ENCODE measurements around the gene VENTX. TPM values are rescaled to one million over a fixed set of nuclear protein-coding genes. Genes with fewer than 3 reads are reported as not detected.

Gene VENTX
- total RNA-seq, 1 experiment from 2014 or later: not detected

DNA sequence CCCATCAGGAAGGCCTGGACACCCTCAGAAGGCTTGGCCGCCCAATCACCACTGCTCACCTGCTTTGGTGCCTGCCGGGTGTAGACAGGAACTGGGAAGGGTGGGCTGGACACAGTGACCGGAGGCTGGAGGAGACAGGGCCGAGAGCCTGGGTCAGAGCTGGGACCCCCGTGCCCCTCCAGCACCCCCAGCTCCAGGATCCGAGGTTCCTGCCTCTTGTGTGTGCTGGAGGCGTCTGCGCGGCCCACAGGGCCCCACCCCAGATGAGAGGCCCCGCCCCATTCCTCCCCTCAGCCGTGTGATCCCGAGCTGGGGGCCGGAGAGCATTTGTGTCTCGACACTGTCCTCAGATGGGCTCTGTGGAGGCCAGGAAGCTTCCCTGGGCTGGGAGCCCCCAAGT, 29.6 kb downstream of the VENTX start:
- no TSS peak for BruUV-seq (replicated peaks)
- no peak for DNase-seq
- intact Hi-C loops (cut with micrococcal nuclease; ENCODE audit: unreplicated experiment): no loop called here
- peaks cover 11% of the 10 kb centered on the region for H3K36me3 Mint-ChIP-seq (ENCODE audit: insufficient read depth, unreplicated experiment)
- no peak overlapping the region for H3K4me3 Mint-ChIP-seq (ENCODE audit: low read depth, unreplicated experiment)
- no peak overlapping the region for H3K27ac Mint-ChIP-seq (ENCODE audit: unreplicated experiment)
- TF ChIP-seq, protein P1, sequence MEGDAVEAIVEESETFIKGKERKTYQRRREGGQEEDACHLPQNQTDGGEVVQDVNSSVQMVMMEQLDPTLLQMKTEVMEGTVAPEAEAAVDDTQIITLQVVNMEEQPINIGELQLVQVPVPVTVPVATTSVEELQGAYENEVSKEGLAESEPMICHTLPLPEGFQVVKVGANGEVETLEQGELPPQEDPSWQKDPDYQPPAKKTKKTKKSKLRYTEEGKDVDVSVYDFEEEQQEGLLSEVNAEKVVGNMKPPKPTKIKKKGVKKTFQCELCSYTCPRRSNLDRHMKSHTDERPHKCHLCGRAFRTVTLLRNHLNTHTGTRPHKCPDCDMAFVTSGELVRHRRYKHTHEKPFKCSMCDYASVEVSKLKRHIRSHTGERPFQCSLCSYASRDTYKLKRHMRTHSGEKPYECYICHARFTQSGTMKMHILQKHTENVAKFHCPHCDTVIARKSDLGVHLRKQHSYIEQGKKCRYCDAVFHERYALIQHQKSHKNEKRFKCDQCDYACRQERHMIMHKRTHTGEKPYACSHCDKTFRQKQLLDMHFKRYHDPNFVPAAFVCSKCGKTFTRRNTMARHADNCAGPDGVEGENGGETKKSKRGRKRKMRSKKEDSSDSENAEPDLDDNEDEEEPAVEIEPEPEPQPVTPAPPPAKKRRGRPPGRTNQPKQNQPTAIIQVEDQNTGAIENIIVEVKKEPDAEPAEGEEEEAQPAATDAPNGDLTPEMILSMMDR (IDR thresholded peaks at IDR 0.05; ENCODE audit: unreplicated experiment): no peak
- H3K4me1 Mint-ChIP-seq (ENCODE audit: low read depth, unreplicated experiment): no peaks in the 10 kb centered on the region
- CTCF ChIA-PET: no interaction called here
- no peaks in the 10 kb centered on the region for H3K27me3 Mint-ChIP-seq (ENCODE audit: unreplicated experiment)
- no peaks in the 10 kb centered on the region for H3K9me3 Mint-ChIP-seq (ENCODE audit: low read depth, unreplicated experiment)

DNA sequence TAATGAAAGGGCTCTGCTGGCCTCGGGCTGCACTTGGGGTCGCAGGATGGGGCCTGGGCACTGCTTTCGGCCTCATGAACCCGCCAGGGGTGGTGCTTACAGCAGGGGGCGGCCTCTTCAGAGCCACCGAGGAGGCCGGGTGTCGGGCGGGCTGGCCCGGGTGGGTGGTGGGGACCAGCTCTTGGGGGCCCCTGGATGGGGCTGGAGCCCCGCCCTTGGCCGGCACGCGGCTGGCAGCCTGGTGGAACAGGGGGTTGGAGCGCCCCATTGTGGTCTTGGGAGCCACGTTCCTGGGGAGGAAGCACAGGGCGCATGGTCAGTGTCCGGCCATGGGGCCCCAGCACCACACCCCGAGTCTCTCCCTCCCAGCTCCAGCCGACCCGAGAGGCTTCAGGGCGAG, 30.2 kb downstream of the VENTX start:
- H3K4me3 Mint-ChIP-seq (ENCODE audit: low read depth, unreplicated experiment): no peak overlapping the region
- no peaks in the 10 kb centered on the region for H3K9me3 Mint-ChIP-seq (ENCODE audit: low read depth, unreplicated experiment)
- CTCF ChIA-PET: no interaction called here
- no peaks in the 10 kb centered on the region for H3K4me1 Mint-ChIP-seq (ENCODE audit: low read depth, unreplicated experiment)
- no peak for DNase-seq
- H3K27ac Mint-ChIP-seq (ENCODE audit: unreplicated experiment): no peak overlapping the region
- TF ChIP-seq, protein P1 (IDR thresholded peaks at IDR 0.05; ENCODE audit: unreplicated experiment): no peak
- H3K27me3 Mint-ChIP-seq (ENCODE audit: unreplicated experiment): no peaks in the 10 kb centered on the region
- BruUV-seq (replicated peaks): no TSS peak
- intact Hi-C loops (cut with micrococcal nuclease; ENCODE audit: unreplicated experiment): no loop called here
- peaks cover 14% of the 10 kb centered on the region for H3K36me3 Mint-ChIP-seq (ENCODE audit: insufficient read depth, unreplicated experiment)

DNA sequence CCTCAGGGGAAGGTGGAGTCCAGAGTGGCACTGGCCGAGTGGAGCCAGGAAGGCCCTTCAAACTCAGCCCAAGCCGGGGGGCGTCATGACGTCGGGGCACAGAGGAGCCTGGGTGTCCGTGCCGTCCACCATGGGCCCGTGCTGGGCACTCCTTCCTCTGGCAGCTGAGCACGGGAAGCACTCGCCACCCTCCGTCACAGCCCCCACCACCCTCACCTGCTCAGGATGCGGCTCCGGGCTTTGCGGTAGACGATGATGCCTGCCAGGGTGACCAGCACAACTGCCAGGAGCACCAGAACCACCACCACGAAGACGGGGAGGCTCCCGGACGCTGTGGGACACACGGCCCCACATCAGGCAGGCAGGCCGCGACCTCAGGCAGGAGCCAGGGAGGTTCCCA, 30.9 kb downstream of the VENTX start:
- Mint-ChIP-seq H3K9me3 (ENCODE audit: low read depth, unreplicated experiment) (no peaks in the 10 kb centered on the region), H3K27ac (ENCODE audit: unreplicated experiment) (no peak overlapping the region), H3K27me3 (ENCODE audit: unreplicated experiment) (no peaks in the 10 kb centered on the region), H3K36me3 (ENCODE audit: insufficient read depth, unreplicated experiment) (peaks cover 14% of the 10 kb centered on the region), H3K4me1 (ENCODE audit: low read depth, unreplicated experiment) (no peaks in the 10 kb centered on the region), H3K4me3 (ENCODE audit: low read depth, unreplicated experiment) (no peak overlapping the region)
- intact Hi-C loops (cut with micrococcal nuclease; ENCODE audit: unreplicated experiment): no loop called here
- CTCF ChIA-PET: no interaction called here
- DNase-seq: no peak
- TF ChIP-seq, protein P1 (IDR thresholded peaks at IDR 0.05; ENCODE audit: unreplicated experiment): no peak
- no TSS peak for BruUV-seq (replicated peaks)

DNA sequence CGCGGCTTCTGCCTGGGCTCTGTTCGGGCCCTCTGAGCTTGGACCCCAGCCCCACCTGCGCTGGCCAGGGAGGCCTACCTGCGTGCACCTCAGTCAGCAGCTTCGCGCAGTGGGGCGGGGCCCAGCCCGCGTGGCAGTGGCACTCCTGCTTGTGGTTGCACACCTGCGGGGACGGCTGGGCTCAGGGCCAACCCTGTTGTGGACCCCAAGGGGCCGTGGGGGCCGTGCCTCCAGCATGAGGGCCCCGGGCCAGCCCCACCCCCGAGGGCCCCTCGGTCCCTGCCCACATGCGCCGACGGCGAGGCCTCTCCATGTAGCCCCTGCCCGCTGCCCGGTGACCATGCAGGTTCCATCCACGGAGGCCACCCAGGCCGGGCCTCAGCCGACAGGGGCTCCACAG, 31.7 kb downstream of the VENTX start:
- Mint-ChIP-seq H3K36me3 (ENCODE audit: insufficient read depth, unreplicated experiment) (peaks cover 7% of the 10 kb centered on the region), H3K27ac (ENCODE audit: unreplicated experiment) (no peak overlapping the region), H3K4me1 (ENCODE audit: low read depth, unreplicated experiment) (no peaks in the 10 kb centered on the region), H3K27me3 (ENCODE audit: unreplicated experiment) (no peaks in the 10 kb centered on the region), H3K9me3 (ENCODE audit: low read depth, unreplicated experiment) (no peaks in the 10 kb centered on the region), H3K4me3 (ENCODE audit: low read depth, unreplicated experiment) (no peak overlapping the region)
- intact Hi-C loops (cut with micrococcal nuclease; ENCODE audit: unreplicated experiment): no loop called here
- DNase-seq: no peak
- no TSS peak for BruUV-seq (replicated peaks)
- CTCF ChIA-PET: no interaction called here
- TF ChIP-seq, protein P1 (IDR thresholded peaks at IDR 0.05; ENCODE audit: unreplicated experiment): no peak

DNA sequence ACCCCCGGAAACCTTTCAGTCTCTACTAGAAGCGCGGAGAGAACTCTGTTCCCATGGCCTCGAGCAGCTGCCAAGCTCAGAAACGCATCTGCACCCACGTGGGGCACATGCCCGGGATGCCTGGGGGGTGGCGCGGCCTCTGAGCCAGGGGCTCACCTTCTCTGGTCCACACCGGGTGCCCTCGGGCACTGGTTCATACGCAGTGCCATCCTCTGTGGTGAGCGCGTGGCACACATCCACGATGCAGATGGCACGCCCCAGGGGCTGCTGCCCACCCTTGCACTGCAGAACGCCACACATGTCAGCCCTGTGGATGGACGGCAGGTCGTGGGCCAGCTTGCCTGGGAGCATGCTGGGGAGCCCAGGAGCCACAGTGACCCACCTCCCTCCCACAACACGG, 32.5 kb downstream of the VENTX start:
- H3K27ac Mint-ChIP-seq (ENCODE audit: unreplicated experiment): no peak overlapping the region
- intact Hi-C loops (cut with micrococcal nuclease; ENCODE audit: unreplicated experiment): no loop called here
- no TSS peak for BruUV-seq (replicated peaks)
- no peak for DNase-seq
- no peaks in the 10 kb centered on the region for H3K4me1 Mint-ChIP-seq (ENCODE audit: low read depth, unreplicated experiment)
- CTCF ChIA-PET: no interaction called here
- TF ChIP-seq, protein P1 (IDR thresholded peaks at IDR 0.05; ENCODE audit: unreplicated experiment): no peak
- H3K4me3 Mint-ChIP-seq (ENCODE audit: low read depth, unreplicated experiment): no peak overlapping the region
- peaks cover 12% of the 10 kb centered on the region for H3K36me3 Mint-ChIP-seq (ENCODE audit: insufficient read depth, unreplicated experiment)
- H3K9me3 Mint-ChIP-seq (ENCODE audit: low read depth, unreplicated experiment): no peaks in the 10 kb centered on the region
- H3K27me3 Mint-ChIP-seq (ENCODE audit: unreplicated experiment): no peaks in the 10 kb centered on the region

Measured in Calu3 (cell line).